MM.1S (cell line): Measurements from ENCODE around the gene CACNA1C.
A peak's percentile ranks its signal among the peaks of the same experiment; 100 is the strongest.

Experiments used
- DNase-seq: peaks from one replicate; pipeline ENCODE4 v3.0.0-alpha.2; 2015
- H2AFZ ChIP-seq: fragments of 300-600 bp; sonication (generic); 2 replicates; pipeline ENCODE4 v1.6.0; 2016; ENCODE audit warnings: antibody characterized with exemption, low read length
- H3F3A ChIP-seq: fragments of 300-600 bp; sonication (generic); 2 replicates; pipeline ENCODE4 v1.6.1; 2016; ENCODE audit warnings: mild to moderate bottlenecking, antibody characterized with exemption, low read length, moderate library complexity, mixed read lengths; ENCODE audit not compliant: insufficient read depth
- H3K27ac ChIP-seq: fragments of 300-600 bp; sonication (generic); 2 replicates; pipeline ENCODE4 v1.5.1; 2016; ENCODE audit warnings: mild to moderate bottlenecking, low read length
- H3K27me3 ChIP-seq: fragments of 300-600 bp; sonication (generic); replicated peaks from 2 replicates; pipeline ENCODE4 v1.6.0; 2016; ENCODE audit warnings: low read length; ENCODE audit not compliant: insufficient read depth
- H3K36me3 ChIP-seq: fragments of 300-600 bp; sonication (generic); replicated peaks from 2 replicates; pipeline ENCODE4 v1.6.1; 2016; ENCODE audit warnings: mild to moderate bottlenecking, low read length, mixed read lengths; ENCODE audit not compliant: insufficient read depth
- H3K4me1 ChIP-seq: fragments of 300-600 bp; sonication (generic); 2 replicates; pipeline ENCODE4 v1.6.1; 2016; ENCODE audit warnings: low read length, mixed read lengths
- H3K4me2 ChIP-seq: fragments of 300-600 bp; sonication (generic); 2 replicates; pipeline ENCODE4 v1.6.0; 2016; ENCODE audit warnings: low read depth, low read length
- H3K4me3 ChIP-seq: fragments of 300-600 bp; sonication (generic); 2 replicates; pipeline ENCODE4 v1.5.1; 2016; ENCODE audit warnings: low read length, mixed read lengths
- H3K79me2 ChIP-seq: fragments of 300-600 bp; sonication (generic); 2 replicates; pipeline ENCODE4 v1.6.1; 2016; ENCODE audit warnings: mixed run types, low read length, mixed read lengths
- H3K9ac ChIP-seq: fragments of 300-600 bp; sonication (generic); 2 replicates; pipeline ENCODE4 v1.6.1; 2016; ENCODE audit warnings: low read length, mixed read lengths
- H3K9me2 ChIP-seq: fragments of 300-600 bp; sonication (generic); replicated peaks from 2 replicates; pipeline ENCODE4 v1.6.1; 2016; ENCODE audit warnings: mild to moderate bottlenecking, low read length, mixed read lengths; ENCODE audit not compliant: insufficient read depth
- H3K9me3 ChIP-seq: fragments of 300-600 bp; sonication (generic); replicated peaks from 2 replicates; pipeline ENCODE4 v1.6.1; 2016; ENCODE audit warnings: mild to moderate bottlenecking, low read length, mixed read lengths; ENCODE audit not compliant: insufficient read depth
- H4K20me1 ChIP-seq: fragments of 300-600 bp; sonication (generic); 2 replicates; pipeline ENCODE4 v1.6.1; 2016; ENCODE audit warnings: mild to moderate bottlenecking, low read length, moderate library complexity, mixed read lengths; ENCODE audit not compliant: insufficient read depth
- EZH2 ChIP-seq: fragments of 300-600 bp; sonication (generic); optimal IDR thresholded peaks from 2 replicates; pipeline ENCODE3; 2017; ENCODE audit warnings: low read depth, mild to moderate bottlenecking, antibody characterized with exemption, low read length, mixed read lengths
- EZH2phosphoT487 ChIP-seq: fragments of 300-600 bp; sonication (generic); IDR thresholded peaks from 2 replicates; pipeline ENCODE4 v1.6.1; 2018; ENCODE audit warnings: antibody characterized with exemption, low read length
- TF ChIP-seq, protein P1 (sequence below): fragments of 300-600 bp; sonication (generic); IDR thresholded peaks from 2 replicates; pipeline ENCODE4 v1.5.1; 2016; ENCODE audit warnings: antibody characterized with exemption, low read length, mixed read lengths

Gene CACNA1C

DNA sequence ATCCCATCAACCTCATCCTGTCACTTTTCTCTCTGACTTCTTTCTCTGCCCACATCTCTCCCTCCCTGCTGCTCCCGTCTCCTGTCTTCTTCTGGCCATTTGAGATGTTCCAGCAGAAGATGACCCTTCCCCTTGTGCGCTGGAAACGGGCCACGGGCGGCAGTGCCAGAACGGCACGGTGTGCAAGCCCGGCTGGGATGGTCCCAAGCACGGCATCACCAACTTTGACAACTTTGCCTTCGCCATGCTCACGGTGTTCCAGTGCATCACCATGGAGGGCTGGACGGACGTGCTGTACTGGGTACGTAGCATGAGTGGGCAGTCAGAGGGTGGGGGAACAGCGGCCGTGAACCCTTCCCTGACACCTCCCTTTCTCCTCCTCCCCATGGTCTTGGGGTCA lies 440.3 kb downstream of the CACNA1C start:
- Histone ChIP-seq H3K9me3 (no peaks in the 10 kb centered on the region), H3K9me2 (no peaks in the 10 kb centered on the region), H3K4me3 (no peak overlapping the region), H3K79me2 (no peaks in the 10 kb centered on the region), H3K27me3 (no peaks in the 10 kb centered on the region), H3K4me1 (0 out of 2 replicates have a peak, but pooled peaks cover 7% of the 10 kb centered on the region), H3K9ac (no peak overlapping the region), H4K20me1 (no peaks in the 10 kb centered on the region), H3F3A (no peaks in the 10 kb centered on the region), H3K27ac (no peak overlapping the region), H3K4me2 (no peak overlapping the region), H3K36me3 (no peaks in the 10 kb centered on the region), H2AFZ (no peak overlapping the region)
- TF ChIP-seq, protein P1, sequence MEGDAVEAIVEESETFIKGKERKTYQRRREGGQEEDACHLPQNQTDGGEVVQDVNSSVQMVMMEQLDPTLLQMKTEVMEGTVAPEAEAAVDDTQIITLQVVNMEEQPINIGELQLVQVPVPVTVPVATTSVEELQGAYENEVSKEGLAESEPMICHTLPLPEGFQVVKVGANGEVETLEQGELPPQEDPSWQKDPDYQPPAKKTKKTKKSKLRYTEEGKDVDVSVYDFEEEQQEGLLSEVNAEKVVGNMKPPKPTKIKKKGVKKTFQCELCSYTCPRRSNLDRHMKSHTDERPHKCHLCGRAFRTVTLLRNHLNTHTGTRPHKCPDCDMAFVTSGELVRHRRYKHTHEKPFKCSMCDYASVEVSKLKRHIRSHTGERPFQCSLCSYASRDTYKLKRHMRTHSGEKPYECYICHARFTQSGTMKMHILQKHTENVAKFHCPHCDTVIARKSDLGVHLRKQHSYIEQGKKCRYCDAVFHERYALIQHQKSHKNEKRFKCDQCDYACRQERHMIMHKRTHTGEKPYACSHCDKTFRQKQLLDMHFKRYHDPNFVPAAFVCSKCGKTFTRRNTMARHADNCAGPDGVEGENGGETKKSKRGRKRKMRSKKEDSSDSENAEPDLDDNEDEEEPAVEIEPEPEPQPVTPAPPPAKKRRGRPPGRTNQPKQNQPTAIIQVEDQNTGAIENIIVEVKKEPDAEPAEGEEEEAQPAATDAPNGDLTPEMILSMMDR, result no peak
- TF ChIP-seq EZH2phosphoT487 (no peak), EZH2 (no peak)
- no peak for DNase-seq

DNA sequence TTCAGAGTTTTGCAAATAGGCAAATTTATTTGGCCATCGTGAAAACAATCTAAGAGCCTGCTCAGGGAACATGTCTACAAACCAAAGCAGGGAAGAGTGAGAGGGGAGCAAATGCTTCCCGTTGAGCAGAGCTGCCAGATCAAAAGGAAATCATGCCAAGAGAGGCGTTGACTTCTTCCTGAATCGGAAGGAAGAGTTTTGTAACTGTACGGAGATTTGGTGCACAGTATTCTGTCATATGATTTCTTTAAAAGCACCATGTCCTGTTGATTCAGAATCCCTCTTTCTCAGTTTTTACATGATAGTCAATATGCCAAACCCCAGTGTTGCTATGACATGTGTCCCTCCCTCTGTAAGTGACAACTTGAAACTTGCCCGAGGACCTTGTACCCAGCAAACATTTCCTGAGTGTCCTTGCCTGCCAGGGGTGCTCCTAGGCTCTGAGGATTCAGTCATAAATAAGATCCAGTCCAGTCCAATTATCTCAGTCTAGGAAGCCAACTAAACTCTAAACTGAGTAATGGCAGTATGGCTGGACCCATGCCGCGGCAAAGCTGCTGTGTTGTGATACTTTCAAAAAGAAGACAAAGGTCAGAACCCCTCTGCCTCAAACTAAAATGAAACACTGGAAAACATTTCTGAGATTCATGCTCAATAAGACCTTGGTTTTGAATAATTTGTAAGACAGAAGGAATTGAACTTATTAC lies 441.9 kb downstream of the CACNA1C start:
- DNase-seq, result no peak
- no peak for TF ChIP-seq EZH2phosphoT487
- no peak for TF ChIP-seq EZH2
- TF ChIP-seq, protein P1, result no peak
- Histone ChIP-seq H3K9ac (no peak overlapping the region), H3K9me3 (no peaks in the 10 kb centered on the region), H3K27ac (no peak overlapping the region), H3K79me2 (no peaks in the 10 kb centered on the region), H3K9me2 (no peaks in the 10 kb centered on the region), H3K4me2 (no peak overlapping the region), H4K20me1 (no peaks in the 10 kb centered on the region), H2AFZ (no peak overlapping the region), H3F3A (no peaks in the 10 kb centered on the region), H3K4me3 (no peak overlapping the region), H3K4me1 (0 out of 2 replicates have a peak, but pooled peaks cover 7% of the 10 kb centered on the region), H3K27me3 (no peaks in the 10 kb centered on the region), H3K36me3 (no peaks in the 10 kb centered on the region)

DNA sequence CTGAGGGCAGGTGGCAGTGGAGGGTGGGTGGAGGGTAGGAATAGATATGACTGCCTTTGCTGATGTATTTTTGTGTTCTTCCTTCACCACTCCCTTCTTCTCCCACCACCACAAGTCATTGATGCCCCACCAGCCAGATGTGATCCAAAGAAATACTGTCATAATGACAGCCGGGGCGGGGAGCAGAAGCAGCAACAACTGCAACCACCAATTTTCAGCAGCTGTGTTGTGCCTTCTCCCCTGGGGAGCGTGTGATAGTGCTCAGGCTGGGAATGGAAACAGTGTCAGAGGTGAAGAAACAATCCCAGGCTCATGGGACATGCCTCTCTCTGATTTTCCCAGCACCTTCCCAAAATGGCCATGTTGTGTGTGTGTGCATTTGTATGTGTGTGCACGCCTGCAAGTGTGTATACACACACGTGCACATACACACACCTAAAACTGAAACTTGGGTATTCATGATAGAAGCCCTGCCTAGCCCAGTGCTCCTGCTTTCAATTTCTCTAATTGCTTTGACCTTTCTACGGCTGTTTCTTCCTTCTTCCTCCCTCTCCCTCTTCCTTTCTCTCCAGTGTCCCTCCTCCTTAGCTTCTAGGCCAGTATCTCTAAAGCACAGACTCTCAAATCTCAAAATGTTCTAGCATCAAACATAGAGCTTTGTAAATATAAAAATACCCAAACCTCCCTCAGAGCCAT lies 442.8 kb downstream of the CACNA1C start:
- no peak for DNase-seq

More for the DNA sequence above, 442.8 kb downstream of the CACNA1C start:
- no peak overlapping the region for H3K9ac ChIP-seq
- no peaks in the 10 kb centered on the region for H3F3A ChIP-seq
- H3K9me2 ChIP-seq, result no peaks in the 10 kb centered on the region
- TF ChIP-seq, protein P1, result no peak
- TF ChIP-seq EZH2 (no peak), EZH2phosphoT487 (no peak)
- H3K79me2 ChIP-seq, result no peaks in the 10 kb centered on the region
- H3K4me3 ChIP-seq, result no peak overlapping the region
- H2AFZ ChIP-seq, result peak overlapping the region; percentile 66
- no peaks in the 10 kb centered on the region for H3K27me3 ChIP-seq
- no peaks in the 10 kb centered on the region for H3K36me3 ChIP-seq
- no peaks in the 10 kb centered on the region for H4K20me1 ChIP-seq
- no peak overlapping the region for H3K27ac ChIP-seq
- no peaks in the 10 kb centered on the region for H3K9me3 ChIP-seq
- H3K4me2 ChIP-seq, result peak overlapping the region; percentile 56; the same call in 1 of the 2 replicates
- 0 out of 2 replicates have a peak, but pooled peaks cover 7% of the 10 kb centered on the region for H3K4me1 ChIP-seq
